Fibroblast of lung (primary cell): Measurements from ENCODE around the gene MOCOS. TPM values are rescaled to one million over a fixed set of nuclear protein-coding genes. Genes with fewer than 3 reads are reported as not detected.

Experiments
- DNase-seq, 2 donors: peaks; one replicate each; pipeline versions ENCODE4 v3.0.0 to v3.0.0-alpha.2; 2010; ENCODE audit warnings: low read depth in 2 of 2
- H2AFZ ChIP-seq: 2 replicates; pipeline ENCODE4 v1.5.1; 2012; ENCODE audit warnings: low read length, control low read depth, inconsistent platforms
- H3K27ac ChIP-seq: 2 replicates; pipeline ENCODE4 v1.5.1; 2011; ENCODE audit warnings: low read length, control low read depth; ENCODE audit not compliant: insufficient read depth
- H3K27me3 ChIP-seq: 2 replicates; pipeline ENCODE4 v1.5.1; 2011; ENCODE audit warnings: mild to moderate bottlenecking, low read length; ENCODE audit not compliant: control insufficient read depth, insufficient read depth
- H3K36me3 ChIP-seq: 2 replicates; pipeline ENCODE4 v1.5.1; 2011; ENCODE audit warnings: low read length; ENCODE audit not compliant: control insufficient read depth, insufficient read depth
- H3K4me1 ChIP-seq: 2 replicates; pipeline ENCODE4 v1.5.1; 2011; ENCODE audit warnings: low read length; ENCODE audit not compliant: control insufficient read depth, insufficient read depth; ENCODE audit errors: extremely low read depth
- H3K4me2 ChIP-seq: 2 replicates; pipeline ENCODE4 v1.5.1; 2011; ENCODE audit warnings: low read length, control low read depth; ENCODE audit not compliant: insufficient read depth; ENCODE audit errors: extremely low read depth
- H3K4me3 ChIP-seq, 4 experiments: fragments of 200-600 bp in 1 of 4; sonication (generic) in 1 of 4; replicated peaks in 1 of 4; 2 replicates each; pipeline ENCODE4 v1.5.1; 2011 to 2016; ENCODE audit warnings: low read length in 4 of 4, low read depth in 3 of 4, mild to moderate bottlenecking in 3 of 4, control low read depth in 2 of 4, inconsistent platforms in 1 of 4, mixed read lengths in 1 of 4; ENCODE audit not compliant: insufficient read depth in 1 of 4; ENCODE audit errors: control extremely low read depth in 1 of 4
- H3K79me2 ChIP-seq: 2 replicates; pipeline ENCODE4 v1.5.1; 2012; ENCODE audit warnings: mild to moderate bottlenecking, low read length, inconsistent platforms; ENCODE audit not compliant: control insufficient read depth, insufficient read depth
- H3K9ac ChIP-seq: 2 replicates; pipeline ENCODE4 v1.5.1; 2011; ENCODE audit warnings: mild to moderate bottlenecking, low read length, control low read depth; ENCODE audit not compliant: insufficient read depth
- H3K9me3 ChIP-seq: 2 replicates; pipeline ENCODE4 v1.5.1; 2012; ENCODE audit warnings: low read depth, low read length; ENCODE audit not compliant: control insufficient read depth, insufficient read depth
- H4K20me1 ChIP-seq: 2 replicates; pipeline ENCODE4 v1.5.1; 2011; ENCODE audit warnings: low read length; ENCODE audit not compliant: control insufficient read depth, insufficient read depth; ENCODE audit errors: extremely low read depth
- CTCF ChIP-seq, 2 donors: IDR thresholded peaks in 1 of 2; conservative IDR thresholded peaks in 1 of 2; 1 replicate in 1 of 2; 2 replicates in 1 of 2; pipeline ENCODE4 v1.5.1; 2011 to 2012; ENCODE audit warnings: low read length in 2 of 2, control low read depth in 1 of 2, inconsistent platforms in 1 of 2, low read depth in 1 of 2, mild to moderate bottlenecking in 1 of 2
- EZH2 ChIP-seq: IDR thresholded peaks from 2 replicates; pipeline ENCODE4 v1.5.1; 2012; ENCODE audit warnings: low read length, control low read depth, mild to moderate bottlenecking; ENCODE audit errors: missing control alignments
- polyA plus RNA-seq, 2 donors: library from polyadenylated mRNA; depleted of rRNA in 1 of 2; stranded (reverse) in 1 of 2; unstranded in 1 of 2; fragments of >200 nt; gene quantifications; 2 replicates each; pipeline ENCODE4 v1.2.1, GENCODE V29; 2011 to 2012; ENCODE audit warnings: missing spikeins in 1 of 2
- total RNA-seq: library from RNA; depleted of rRNA; stranded (reverse); fragments of >200 nt; gene quantifications from 2 replicates; pipeline ENCODE4 v1.2.1, GENCODE V29; 2014

The MOCOS gene
- total and polyA plus RNA-seq, 2 donors (not counting 1 experiment from before 2014, with no cell fraction given): 2.0 to 13.9 TPM

GRCh38 chr18:36197511-36198166 lies 10.3 kb downstream of the MOCOS start:
- H3K79me2 ChIP-seq: no peaks in the 10 kb centered on the region
- TF ChIP-seq CTCF (conservative IDR thresholded peaks at IDR 0.05 in 1 of 2, IDR thresholded peaks at IDR 0.05 in 1 of 2; ENCODE audit: low read depth in 1 of 2, low read length in 2 of 2) (no peak), EZH2 (no peak)
- H3K9me3 ChIP-seq: no peaks in the 10 kb centered on the region
- H3K27me3 ChIP-seq: no peaks in the 10 kb centered on the region
- no peak for DNase-seq
- no peaks in the 10 kb centered on the region for H3K36me3 ChIP-seq
- no peak overlapping the region for H3K9ac ChIP-seq
- no peaks in the 10 kb centered on the region for H3K4me1 ChIP-seq
- no peak overlapping the region for H2AFZ ChIP-seq
- no peak overlapping the region for H3K4me2 ChIP-seq
- H3K27ac ChIP-seq: no peak overlapping the region
- H3K4me3 ChIP-seq: no peak overlapping the region
- H4K20me1 ChIP-seq: no peaks in the 10 kb centered on the region

- Histone ChIP-seq H3K4me1 (no peaks in the 10 kb centered on the region), H3K79me2 (no peaks in the 10 kb centered on the region), H3K4me2 (no peak overlapping the region), H3K4me3 (no peak overlapping the region), H3K27ac (no peak overlapping the region), H3K36me3 (no peaks in the 10 kb centered on the region), H2AFZ (no peak overlapping the region), H4K20me1 (no peaks in the 10 kb centered on the region), H3K27me3 (no peaks in the 10 kb centered on the region), H3K9me3 (no peaks in the 10 kb centered on the region), H3K9ac (no peak overlapping the region)
- DNase-seq: no peak
- no peak for TF ChIP-seq CTCF (conservative IDR thresholded peaks at IDR 0.05 in 1 of 2, IDR thresholded peaks at IDR 0.05 in 1 of 2; ENCODE audit: low read depth in 1 of 2, low read length in 2 of 2)
- TF ChIP-seq EZH2: no peak
Observed at GRCh38 chr18:36199691-36200295, 12.5 kb downstream of the MOCOS start.

- H3K27ac ChIP-seq: no peak overlapping the region
- H3K4me2 ChIP-seq: no peak overlapping the region
- H3K9me3 ChIP-seq: no peaks in the 10 kb centered on the region
- no peaks in the 10 kb centered on the region for H3K36me3 ChIP-seq
- H3K4me3 ChIP-seq: no peak overlapping the region
- no peak for DNase-seq
- no peaks in the 10 kb centered on the region for H3K79me2 ChIP-seq
- no peaks in the 10 kb centered on the region for H4K20me1 ChIP-seq
- H3K9ac ChIP-seq: no peak overlapping the region
- H2AFZ ChIP-seq: no peak overlapping the region
- no peaks in the 10 kb centered on the region for H3K27me3 ChIP-seq
- no peak for TF ChIP-seq CTCF (conservative IDR thresholded peaks at IDR 0.05 in 1 of 2, IDR thresholded peaks at IDR 0.05 in 1 of 2; ENCODE audit: low read depth in 1 of 2, low read length in 2 of 2)
- no peak for TF ChIP-seq EZH2
- H3K4me1 ChIP-seq: no peaks in the 10 kb centered on the region
Observed at GRCh38 chr18:36200354-36200771, 13.1 kb downstream of the MOCOS start.
